Measurements from ENCODE around the gene SHROOM3.

GRCh38 chr4:76494871-76495590, 60.0 kb downstream of the SHROOM3 start:
- no peak for TF ChIP-seq MAX (IDR thresholded peaks at IDR 0.05; ENCODE audit: low read depth, low read length)
- TF ChIP-seq, protein P1, sequence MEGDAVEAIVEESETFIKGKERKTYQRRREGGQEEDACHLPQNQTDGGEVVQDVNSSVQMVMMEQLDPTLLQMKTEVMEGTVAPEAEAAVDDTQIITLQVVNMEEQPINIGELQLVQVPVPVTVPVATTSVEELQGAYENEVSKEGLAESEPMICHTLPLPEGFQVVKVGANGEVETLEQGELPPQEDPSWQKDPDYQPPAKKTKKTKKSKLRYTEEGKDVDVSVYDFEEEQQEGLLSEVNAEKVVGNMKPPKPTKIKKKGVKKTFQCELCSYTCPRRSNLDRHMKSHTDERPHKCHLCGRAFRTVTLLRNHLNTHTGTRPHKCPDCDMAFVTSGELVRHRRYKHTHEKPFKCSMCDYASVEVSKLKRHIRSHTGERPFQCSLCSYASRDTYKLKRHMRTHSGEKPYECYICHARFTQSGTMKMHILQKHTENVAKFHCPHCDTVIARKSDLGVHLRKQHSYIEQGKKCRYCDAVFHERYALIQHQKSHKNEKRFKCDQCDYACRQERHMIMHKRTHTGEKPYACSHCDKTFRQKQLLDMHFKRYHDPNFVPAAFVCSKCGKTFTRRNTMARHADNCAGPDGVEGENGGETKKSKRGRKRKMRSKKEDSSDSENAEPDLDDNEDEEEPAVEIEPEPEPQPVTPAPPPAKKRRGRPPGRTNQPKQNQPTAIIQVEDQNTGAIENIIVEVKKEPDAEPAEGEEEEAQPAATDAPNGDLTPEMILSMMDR (IDR thresholded peaks at IDR 0.05; ENCODE audit: low read depth, low read length), result no peak

All from NB4 (cell line).